Measurements from ENCODE around the gene C1QC. TPM values are rescaled to one million over a fixed set of nuclear protein-coding genes. Genes with fewer than 3 reads are reported as not detected.

The C1QC gene
- total and polyA plus RNA-seq, 2 of the 8 experiments (the other 6 are each of a cell fraction or from before 2014, with no cell fraction given): not detected

GRCh38 chr1:22600071-22600816 lies 43.2 kb upstream of the C1QC start:
- POLR2A ChIA-PET (ENCODE audit: partially characterized antibody): interaction anchor here (1.3 kb wide), 1 partner anchor 12 kb away, joined by 7 read pairs; no protein-coding TSS in a partner anchor
- FAIRE-seq (no peak), DNase-seq (ENCODE audit: low read depth in 1 of 2, low spot score in 2 of 2) (peak in 1 of 2 experiments; percentile 60)
- no peaks in the 10 kb centered on the region for H3K79me2 ChIP-seq (ENCODE audit: control insufficient read depth in 1 of 2, insufficient read depth in 2 of 2, low read length in 2 of 2)
- H3K14ac ChIP-seq (ENCODE audit: insufficient read length): no peak overlapping the region
- no peak overlapping the region for H3K56ac ChIP-seq (replicated peaks; ENCODE audit: insufficient read length, low read depth, low read length)
- no peak overlapping the region for H3K4ac ChIP-seq (replicated peaks; ENCODE audit: insufficient read length, low read depth, low read length)
- H3K9ac ChIP-seq (replicated peaks in 1 of 4; ENCODE audit: extremely low read depth in 1 of 4, low read depth in 3 of 4, low read length in 3 of 4): no peak overlapping the region
- H4K8ac ChIP-seq (ENCODE audit: extremely low read depth, insufficient read depth, low read length): peak overlapping the region; percentile 5; the same call in 1 of the 2 replicates
- WGBS, 2 experiments (ENCODE audit: extremely low coverage in 1 of 2, insufficient coverage in 1 of 2, insufficient read length in 1 of 2, insufficient replicate concordance in 2 of 2, low coverage in 1 of 2, low lambda C conversion rate in 2 of 2, missing lambda C conversion rate in 1 of 2): 83% methylated on average over 19 of the region's 22 CpGs; no CpG with 5 or more reads in 1 of the 2 experiments
- no peak overlapping the region for H3K18ac ChIP-seq (ENCODE audit: extremely low read depth, low read length)
- no peak overlapping the region for H3K23ac ChIP-seq (ENCODE audit: insufficient read length)
- 0 out of 2 replicates have a peak overlapping the region, but pooled peaks have one; percentile 61 for H2BK15ac ChIP-seq (ENCODE audit: low read length)
- TF ChIP-seq E2F6 (IDR thresholded peaks at IDR 0.05): peak; percentile 60
- TF ChIP-seq PHF8 (conservative IDR thresholded peaks at IDR 0.05; ENCODE audit: low read depth, low read length): no peak
- TF ChIP-seq SP2 (IDR thresholded peaks at IDR 0.05; ENCODE audit: low read length): no peak
- no peak for TF ChIP-seq RXRA (IDR thresholded peaks at IDR 0.05; ENCODE audit: insufficient read depth, low read depth, low read length)
- no peak for TF ChIP-seq TAF1 (IDR thresholded peaks at IDR 0.05; ENCODE audit: low read depth, low read length)
- TF ChIP-seq CEBPB (IDR thresholded peaks at IDR 0.05; ENCODE audit: low read depth, low read length): no peak
- peak; percentile 28; the same call in 1 of the 2 replicates for TF ChIP-seq MAX (IDR thresholded peaks at IDR 0.05)
- peak; percentile 54 for TF ChIP-seq USF2 (IDR thresholded peaks at IDR 0.05; ENCODE audit: low read length)
- TF ChIP-seq CHD1 (IDR thresholded peaks at IDR 0.05; ENCODE audit: low read depth, low read length): no peak
- no peak for TF ChIP-seq BCL11A (IDR thresholded peaks at IDR 0.05; ENCODE audit: low read depth in 2 of 2, low read length in 2 of 2)
- H3K27me3 ChIP-seq (replicated peaks in 1 of 4; ENCODE audit: control insufficient read depth in 3 of 4, extremely low read depth in 1 of 4, insufficient read depth in 3 of 4, low read length in 3 of 4): 0 out of 7 replicates have a peak, but pooled peaks cover 0 to 7% (median 0%) of the 10 kb centered on the region in 4 experiments
- H3K27ac ChIP-seq (ENCODE audit: low read depth, low read length): no peak overlapping the region
- CTCF ChIA-PET (ENCODE audit: partially characterized antibody): interaction anchor here (0.7 to 1.1 kb wide), 4 partner anchors 12 to 258 kb away, joined by 3 read pairs; no protein-coding TSS in a partner anchor
- no peak overlapping the region for H4K91ac ChIP-seq (replicated peaks; ENCODE audit: insufficient read length, low read length)
- H2AFZ ChIP-seq (ENCODE audit: low read length): no peak overlapping the region
- no peak overlapping the region for H3K4me2 ChIP-seq (ENCODE audit: insufficient read depth in 1 of 2, low read depth in 2 of 2, low read length in 2 of 2)
- H3K9me3 ChIP-seq (ENCODE audit: insufficient read depth in 2 of 2, low read depth in 1 of 2, low read length in 1 of 2): no peaks in the 10 kb centered on the region
- H2BK120ac ChIP-seq (replicated peaks; ENCODE audit: low read depth, low read length): no peak overlapping the region
- peak overlapping the region; percentile 68; the same call in 1 of the 2 replicates for H2BK12ac ChIP-seq (ENCODE audit: low read depth, low read length)
- peaks cover 2% of the 10 kb centered on the region; the same call in 1 of the 2 replicates for H3K23me2 ChIP-seq (ENCODE audit: low read depth, low read length)
- no peak overlapping the region for H4K5ac ChIP-seq (ENCODE audit: insufficient read length, low read depth, low read length)
- no peak overlapping the region for H2BK20ac ChIP-seq (ENCODE audit: low read length)
- H2BK5ac ChIP-seq (ENCODE audit: low read depth, low read length): no peak overlapping the region
- no peaks in the 10 kb centered on the region for H3K79me1 ChIP-seq (ENCODE audit: low read depth, low read length)
- H4K20me1 ChIP-seq (replicated peaks in 1 of 2; ENCODE audit: control insufficient read depth in 1 of 2, insufficient read depth in 2 of 2, low read length in 2 of 2): peaks cover 0 to 1% of the 10 kb centered on the region in 2 experiments
- H3K4me3 ChIP-seq (ENCODE audit: extremely low read depth in 1 of 4, insufficient read depth in 2 of 4, low read depth in 3 of 4, low read length in 4 of 4): no peak overlapping the region
- H3K36me3 ChIP-seq (ENCODE audit: control insufficient read depth in 2 of 4, insufficient read depth in 4 of 4, low read length in 3 of 4): no peaks in the 10 kb centered on the region
- no peaks in the 10 kb centered on the region; a peak in 3 of 7 replicates for H3K4me1 ChIP-seq (replicated peaks in 1 of 4; ENCODE audit: control insufficient read depth in 3 of 4, insufficient read depth in 4 of 4, low read length in 3 of 4)
- peak overlapping the region; percentile 75; the same call in 1 of the 2 replicates for H2AK5ac ChIP-seq (ENCODE audit: low read depth, low read length)

Data from H1 (cell line).